IPS-18c (cell line): ENCODE data around the gene TRABD.

Experiments
- H3K4me3 ChIP-seq: 2 replicates; pipeline ENCODE4 v1.7.0; 2013; ENCODE audit warnings: low read depth, mild to moderate bottlenecking, low read length, moderate library complexity; ENCODE audit not compliant: insufficient read depth
- H3K9me3 ChIP-seq: one replicate; pipeline ENCODE4 v1.6.1; 2013; ENCODE audit warnings: mild to moderate bottlenecking, low read length, moderate library complexity; ENCODE audit not compliant: control insufficient read depth, insufficient read depth

The TRABD gene

DNA sequence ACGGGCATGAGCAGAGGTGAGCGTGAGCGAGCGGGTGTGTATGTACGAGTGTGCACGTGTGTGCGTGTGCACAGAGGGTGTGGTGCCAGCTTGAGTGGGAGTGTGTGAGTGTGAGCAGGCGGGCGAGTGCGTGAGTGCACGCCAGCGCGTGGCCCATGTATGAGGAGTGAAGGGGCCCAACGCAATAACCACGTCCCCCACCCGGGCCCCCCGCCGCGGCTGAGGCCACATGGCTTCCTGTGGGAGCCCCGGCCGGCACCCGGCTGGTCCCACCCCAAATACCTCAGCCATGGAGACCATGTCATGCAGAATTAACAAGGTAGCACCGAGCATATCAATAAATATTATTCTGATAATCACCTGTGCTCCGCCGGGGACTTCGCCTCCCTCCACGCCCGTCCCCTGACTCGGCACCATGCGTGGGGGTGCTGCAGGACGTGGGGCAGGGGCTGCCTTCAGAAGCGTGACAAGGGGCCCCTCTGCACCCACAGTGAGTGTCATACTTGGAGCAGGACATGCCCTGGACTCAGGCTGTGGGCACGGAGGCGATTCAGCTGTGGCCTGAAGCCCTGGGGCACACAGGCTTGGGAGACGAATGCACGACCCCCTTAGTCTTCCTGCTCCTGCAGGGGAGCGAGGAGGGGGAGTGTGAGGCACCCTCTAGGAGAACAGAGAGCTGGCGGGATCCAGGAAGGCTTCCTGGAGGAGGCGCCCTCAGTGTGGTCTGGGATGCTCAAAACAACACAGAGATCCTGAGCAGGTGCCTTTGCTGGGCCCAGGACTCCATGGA lies 5.6 kb upstream of the TRABD start:
- Histone ChIP-seq H3K4me3 (no peak overlapping the region), H3K9me3 (no peaks in the 10 kb centered on the region)

DNA sequence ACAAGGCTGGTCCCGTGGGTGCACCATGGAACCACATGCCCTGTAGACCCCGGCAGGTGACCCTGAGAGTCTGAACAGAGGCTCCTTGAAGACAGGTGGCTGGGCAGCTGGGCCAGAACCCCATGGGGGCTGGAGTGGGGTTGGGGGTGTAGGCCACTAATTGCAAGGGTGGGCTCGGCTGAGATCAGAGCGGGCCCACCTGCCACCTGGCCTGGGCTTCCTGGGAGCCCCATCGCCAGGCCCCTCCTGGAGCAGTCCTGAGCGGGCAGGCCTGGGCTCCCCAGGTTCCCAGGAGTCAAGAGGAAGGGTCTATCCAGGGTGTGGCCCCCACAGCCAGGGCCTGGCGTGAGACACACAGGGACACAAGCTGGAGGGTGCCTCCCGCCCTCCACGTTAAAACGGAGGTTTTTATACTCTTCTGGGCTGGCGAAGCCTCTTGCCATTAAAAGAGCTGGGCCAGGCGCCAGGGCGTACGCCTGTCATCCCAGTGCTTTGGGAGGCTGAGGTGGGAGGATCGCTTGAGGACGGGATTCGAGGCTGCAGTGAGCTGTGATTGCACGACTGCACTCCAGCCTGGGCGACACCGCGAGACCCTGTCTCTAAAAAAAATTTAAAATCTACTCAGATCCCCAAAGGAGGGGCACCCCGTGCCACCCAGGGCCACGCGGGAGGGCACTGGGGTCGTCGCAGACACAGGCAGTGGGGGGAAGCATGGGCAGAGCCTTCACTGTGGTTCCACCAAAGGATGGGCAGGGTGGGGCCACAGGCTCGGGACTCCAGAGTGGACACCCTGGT lies 4.8 kb upstream of the TRABD start:
- Histone ChIP-seq H3K4me3 (no peak overlapping the region), H3K9me3 (no peaks in the 10 kb centered on the region)

DNA sequence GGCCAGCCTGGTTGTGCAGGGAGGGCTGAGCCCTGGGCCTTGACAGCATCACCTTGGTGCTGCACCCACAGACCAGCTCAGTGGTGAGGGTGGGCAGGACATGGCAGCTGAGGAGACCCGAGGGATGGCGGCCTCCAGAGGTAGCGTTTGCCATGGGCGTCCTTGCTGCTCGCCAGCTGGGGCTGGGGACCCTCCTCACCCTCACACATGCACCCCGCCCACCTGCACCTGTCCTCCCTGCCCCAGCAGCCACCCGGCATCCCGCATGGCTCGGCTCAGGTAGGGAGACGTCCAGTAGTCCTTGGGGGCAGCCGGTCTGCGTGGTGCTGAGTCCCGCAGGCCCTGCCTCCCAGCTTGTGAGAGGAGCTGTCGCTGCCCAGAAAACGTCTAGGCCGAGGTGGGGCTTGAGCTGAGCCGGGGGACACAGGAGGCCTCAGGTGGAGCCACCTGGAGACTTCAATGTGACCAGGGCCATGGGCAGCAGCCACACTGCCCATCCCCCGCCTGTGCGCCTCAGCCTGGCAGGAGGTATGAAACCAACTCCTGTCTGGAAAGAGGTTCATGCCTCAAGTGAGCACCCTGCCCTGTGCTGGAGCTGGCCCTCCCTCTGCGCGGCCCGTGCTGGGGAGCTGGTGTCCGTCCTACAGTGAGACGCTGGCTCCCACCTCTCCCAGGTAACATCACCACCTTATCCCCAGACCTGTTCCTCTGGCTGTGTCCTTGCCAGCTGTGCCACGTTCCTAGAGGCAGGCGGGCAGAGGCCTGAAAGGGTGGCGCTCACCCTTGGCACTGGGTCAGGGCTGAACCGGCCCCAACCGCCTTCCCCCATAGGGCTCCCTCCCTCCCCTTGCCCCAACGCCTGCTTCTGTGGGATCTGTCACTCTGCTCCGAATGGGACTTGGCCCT lies 3.3 kb upstream of the TRABD start:
- no peak overlapping the region for H3K4me3 ChIP-seq
- no peaks in the 10 kb centered on the region for H3K9me3 ChIP-seq

DNA sequence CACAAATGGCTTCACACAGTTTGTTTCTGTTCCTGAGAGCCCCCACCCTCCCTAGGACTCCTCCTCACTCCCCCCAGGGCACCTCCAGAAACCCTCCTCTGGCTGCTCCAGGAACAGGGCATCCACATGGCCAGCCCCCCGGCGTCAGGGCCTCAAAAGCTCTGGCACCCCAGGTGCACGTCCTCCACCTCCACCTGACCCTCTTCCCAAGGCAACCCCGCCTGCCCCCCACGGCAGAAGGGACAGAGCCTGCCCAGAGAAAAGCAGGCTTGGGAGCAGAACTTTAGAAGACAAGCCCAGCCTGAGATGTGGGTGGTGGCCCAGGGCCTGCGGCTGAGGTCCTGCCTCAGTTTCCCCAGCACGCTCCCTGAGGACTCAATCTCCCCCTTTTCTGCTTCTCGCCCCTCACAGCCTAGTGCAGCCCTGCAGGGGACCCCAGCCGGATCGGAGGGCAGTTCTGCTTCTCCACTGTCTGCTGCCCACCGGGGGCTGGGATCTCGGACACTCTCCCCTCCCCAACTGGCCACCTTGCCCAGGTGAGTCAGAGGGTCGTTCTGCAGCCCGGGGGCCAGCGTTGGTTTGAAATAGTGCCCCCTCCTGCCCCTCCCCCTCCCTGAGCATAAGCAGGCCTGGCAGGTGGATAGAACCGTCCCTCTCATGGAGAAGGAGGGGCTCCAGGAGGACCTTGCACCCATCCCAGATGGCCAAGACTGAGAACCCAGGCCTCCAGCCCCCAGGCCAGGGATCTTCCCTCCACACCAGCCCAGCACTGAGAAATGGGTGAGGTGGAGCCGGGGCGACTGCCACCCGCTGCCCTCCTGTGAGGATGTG lies 2.4 kb upstream of the TRABD start:
- H3K4me3 ChIP-seq: no peak overlapping the region
- no peaks in the 10 kb centered on the region for H3K9me3 ChIP-seq

DNA sequence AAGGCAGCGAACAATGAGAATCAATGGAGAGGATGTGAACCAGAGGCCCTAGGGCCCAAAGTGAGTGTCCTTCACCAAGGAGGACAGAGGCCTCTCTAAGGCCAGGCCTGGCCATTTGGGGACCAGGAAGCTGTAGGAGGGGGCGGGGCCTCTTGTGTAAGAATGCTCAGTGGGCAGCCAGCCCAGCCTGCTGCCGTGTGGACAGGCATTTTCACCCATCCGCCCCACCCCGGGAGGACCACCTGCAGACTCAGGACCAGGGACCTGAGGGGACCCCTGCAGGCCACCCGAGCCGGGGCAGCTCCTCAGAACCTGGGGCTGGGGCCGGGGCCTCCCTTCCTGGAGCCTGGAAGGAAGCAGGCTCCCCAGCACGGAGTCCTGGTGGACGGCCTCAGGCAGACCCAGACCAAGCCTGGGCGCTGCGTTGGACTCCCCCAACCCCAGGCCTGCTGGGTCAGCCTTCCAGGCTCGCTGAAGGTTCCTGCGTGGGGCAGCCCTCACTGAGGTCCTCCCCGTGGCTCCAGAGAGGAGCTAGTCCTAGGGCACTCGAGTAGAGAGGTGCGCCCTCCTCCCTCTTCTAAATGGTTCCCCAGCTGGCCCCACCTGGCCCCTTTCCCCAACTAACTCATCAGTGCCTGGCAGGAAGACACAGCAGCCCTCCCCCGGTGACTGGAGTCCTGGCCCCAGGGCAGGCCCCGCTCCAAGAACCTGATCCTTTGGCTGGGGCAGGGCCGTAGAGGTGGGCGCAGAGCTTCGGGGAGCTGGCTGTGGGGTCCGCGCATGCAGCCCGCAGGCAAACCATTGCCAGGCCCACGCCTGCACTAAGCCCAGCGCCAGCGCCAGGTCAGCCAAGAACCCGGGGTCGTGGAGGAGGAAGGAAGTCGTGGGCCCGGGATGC lies 1.5 kb upstream of the TRABD start:
- no peaks in the 10 kb centered on the region for H3K9me3 ChIP-seq
- H3K4me3 ChIP-seq: no peak overlapping the region

DNA sequence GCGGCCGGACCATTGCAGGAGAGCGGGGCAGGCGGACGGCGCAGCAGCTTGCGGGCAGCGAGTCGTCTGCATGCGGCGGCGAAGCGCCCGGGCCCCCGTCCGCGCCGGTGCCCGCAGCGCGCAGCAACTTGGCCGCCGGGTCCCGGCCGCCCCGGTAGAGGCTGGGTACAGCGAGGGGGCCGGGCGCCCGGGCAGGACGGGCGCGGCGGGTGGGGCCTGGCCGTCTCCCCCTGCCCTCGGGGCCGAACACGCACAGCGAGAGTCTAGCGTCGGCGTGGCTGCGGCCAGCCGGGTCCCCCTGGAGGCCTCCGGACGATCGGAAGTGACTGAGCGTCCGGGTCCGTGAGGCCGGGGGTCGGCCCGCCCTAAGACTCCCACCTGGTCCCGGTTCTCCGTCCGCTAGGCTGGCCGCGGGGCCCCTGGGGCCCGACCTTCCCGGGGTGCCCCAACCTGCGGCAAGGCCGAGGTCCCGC lies 775 bp upstream of the TRABD start:
- H3K4me3 ChIP-seq: peak overlapping the region; percentile 29; the same call in 1 of the 2 replicates
- no peaks in the 10 kb centered on the region for H3K9me3 ChIP-seq

DNA sequence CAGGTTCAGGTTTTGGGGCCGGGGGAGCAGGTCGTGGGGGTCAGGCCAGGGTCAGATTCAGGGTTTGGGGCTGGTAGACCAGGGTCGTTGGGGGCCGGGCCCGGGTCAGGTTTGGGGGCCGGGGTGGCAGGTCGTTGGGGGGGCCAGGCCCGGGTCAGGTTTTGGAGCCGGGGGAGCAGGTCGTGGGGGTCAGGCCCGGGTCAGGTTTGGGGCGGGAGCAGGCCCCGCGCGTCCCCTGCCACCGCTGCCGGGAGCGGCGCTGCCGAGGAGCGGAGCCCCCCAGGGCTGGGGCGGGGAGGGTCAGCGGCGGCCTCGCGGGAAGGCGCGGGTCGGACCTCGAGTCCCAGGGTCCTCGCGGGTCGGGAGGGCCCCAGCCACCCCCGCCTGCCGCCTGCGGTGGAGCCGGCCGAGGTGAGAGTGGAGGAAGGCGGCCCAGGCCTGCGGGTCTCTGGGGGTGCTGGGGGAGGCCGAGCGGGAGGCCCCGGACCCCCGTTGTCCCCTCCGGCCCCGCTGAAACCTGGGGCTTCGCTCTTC lies 535 bp downstream of the TRABD start:
- H3K9me3 ChIP-seq: no peaks in the 10 kb centered on the region
- H3K4me3 ChIP-seq: peak overlapping the region; percentile 66

DNA sequence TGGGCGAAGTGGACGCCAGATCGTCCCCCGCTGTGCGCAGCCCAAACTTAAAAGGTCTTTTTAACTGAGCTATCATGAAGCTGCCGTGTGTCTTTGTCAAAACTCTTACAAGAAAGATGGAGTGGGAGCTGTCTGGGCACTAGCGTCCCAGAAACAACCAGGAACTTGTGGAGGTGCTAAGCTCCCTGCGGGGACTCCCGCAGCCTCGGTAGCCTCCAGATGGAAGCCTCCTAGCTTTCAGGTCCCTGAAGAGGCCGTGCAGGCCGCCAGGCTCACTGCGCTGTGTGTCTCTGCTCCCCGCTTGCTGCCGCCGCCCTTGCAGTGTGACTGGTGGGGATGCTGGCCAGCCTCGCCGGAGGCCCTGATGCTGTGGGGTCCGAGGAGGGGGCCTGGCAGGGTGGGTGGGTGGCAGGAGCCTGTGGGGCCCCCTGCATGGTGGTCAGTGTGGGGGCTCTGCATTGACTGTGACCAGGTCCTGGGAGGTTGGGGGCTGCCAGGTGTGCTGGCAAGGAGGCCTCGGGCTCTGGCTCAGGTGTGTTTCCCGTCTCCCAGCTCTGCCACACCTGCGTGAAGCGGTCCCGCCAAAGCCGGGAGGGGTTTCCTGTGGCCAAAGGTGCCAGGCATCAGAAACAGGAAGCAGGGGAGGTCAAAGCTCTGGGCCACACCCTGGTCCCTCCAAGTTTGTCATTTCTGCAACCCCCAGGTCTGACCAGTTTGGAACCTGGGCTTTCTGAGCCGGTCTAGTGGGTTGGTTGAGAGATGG lies 1.2 kb downstream of the TRABD start:
- Histone ChIP-seq H3K4me3 (peak overlapping the region; percentile 66), H3K9me3 (no peaks in the 10 kb centered on the region)

DNA sequence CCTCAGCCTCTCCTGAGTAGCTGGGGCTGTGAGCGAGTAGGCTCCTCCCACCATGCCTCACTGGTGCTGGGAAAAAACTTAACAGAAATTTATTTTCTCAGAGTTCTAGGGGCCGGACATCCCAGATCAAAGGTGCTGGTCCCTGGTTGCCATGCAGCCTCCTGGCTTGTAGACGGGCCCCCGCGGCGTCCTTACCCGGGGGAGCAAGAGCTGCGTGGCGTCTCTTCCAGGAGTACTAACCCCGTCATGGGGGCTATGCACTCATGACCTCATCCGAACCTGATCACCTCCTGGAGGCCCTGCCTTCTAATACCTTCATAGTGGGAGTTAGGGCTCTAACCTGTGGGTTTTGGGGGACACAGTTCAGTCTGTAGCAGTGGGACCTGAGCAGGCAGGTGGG lies 2.6 kb downstream of the TRABD start:
- no peak overlapping the region for H3K4me3 ChIP-seq
- H3K9me3 ChIP-seq: no peaks in the 10 kb centered on the region

DNA sequence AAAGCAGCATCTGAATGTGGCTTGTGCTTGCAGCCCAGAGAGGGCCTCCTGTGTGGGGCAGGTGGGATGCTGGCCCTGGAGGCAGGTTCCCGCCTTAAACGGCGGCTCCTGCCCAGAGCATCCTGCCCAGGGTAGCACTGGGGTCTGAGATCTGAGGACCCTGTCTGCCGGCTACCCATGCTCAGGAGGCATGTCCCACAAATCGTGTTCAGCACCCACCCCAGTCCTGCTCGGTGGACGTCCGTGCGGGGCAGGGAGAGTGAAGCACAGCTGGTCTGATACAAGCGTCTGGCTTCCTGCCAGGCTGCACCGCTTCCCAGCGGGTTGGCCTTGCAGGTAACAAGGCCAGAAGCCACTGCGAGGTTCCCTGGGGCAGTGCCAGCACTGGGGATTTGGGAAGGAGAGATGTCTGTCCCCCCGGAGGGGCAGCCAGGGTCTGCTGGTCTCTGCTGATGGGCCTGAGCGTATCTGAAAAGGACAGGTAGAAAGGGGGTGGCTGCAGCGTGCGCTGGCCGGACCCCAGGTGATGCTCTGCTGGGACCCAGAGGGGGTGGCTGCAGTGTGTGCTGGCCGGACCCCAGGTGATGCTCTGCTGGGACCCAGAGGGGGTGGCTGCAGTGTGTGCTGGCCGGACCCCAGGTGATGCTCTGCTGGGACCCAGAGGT lies 3.6 kb downstream of the TRABD start:
- H3K4me3 ChIP-seq: no peak overlapping the region

DNA sequence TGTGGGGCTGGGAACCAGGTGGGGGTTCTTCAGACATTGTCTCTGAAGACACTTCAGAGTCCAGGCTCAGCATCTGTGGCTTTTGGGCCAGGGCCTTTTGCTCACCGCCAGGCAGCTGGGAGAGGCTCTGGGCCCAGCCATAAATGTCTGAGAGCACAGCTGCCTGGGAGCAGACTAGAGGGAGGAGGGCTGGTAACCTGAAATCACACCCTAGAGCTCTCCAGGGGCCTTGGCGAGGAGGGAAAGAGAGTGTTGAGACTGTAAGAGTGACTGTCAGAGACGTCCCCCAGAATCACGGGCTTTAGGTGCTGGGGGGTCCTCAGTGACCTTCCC lies 4.1 kb downstream of the TRABD start:
- Histone ChIP-seq H3K4me3 (peak overlapping the region; percentile 49; the same call in 1 of the 2 replicates), H3K9me3 (no peaks in the 10 kb centered on the region)

More for the DNA sequence above, 3.6 kb downstream of the TRABD start:
- no peaks in the 10 kb centered on the region for H3K9me3 ChIP-seq

DNA sequence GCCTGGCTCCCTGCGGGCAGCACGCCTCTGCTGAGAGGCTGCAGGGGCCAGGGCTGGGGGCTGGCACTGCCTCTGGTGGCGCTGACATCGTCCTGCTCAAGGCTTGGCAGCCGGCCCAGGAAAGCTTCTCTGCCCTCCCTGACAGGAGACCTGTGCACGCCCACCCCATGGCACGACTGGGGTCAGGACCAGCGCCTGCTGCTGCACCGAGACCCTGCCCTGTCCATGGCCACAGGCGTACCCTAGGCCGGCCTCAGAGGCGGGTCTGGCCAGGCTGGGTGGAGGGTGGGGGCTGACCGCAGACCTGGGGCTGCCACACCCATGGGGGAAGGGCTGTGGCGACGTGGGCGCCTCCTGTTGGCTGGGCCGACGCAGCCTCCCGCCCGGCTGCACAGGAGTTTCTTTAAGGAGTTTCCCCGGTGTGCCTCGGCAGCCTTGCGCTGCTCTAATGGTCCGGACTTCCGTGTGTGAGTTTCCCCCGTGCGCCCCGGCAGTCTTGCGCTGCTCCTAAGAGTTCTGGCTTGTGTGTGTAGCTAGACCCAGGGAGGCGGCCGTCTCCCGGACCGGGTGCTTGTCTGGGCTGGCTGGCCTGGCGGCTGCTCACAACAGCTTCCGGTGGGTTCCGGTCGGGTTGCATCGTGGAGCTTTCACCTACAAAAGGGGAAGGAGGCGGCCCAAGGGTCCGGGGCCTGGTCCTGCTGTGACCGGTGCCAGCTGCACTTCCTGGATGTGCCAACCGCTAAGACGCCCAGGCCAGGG lies 4.6 kb downstream of the TRABD start:
- peak overlapping the region; percentile 49 for H3K4me3 ChIP-seq

DNA sequence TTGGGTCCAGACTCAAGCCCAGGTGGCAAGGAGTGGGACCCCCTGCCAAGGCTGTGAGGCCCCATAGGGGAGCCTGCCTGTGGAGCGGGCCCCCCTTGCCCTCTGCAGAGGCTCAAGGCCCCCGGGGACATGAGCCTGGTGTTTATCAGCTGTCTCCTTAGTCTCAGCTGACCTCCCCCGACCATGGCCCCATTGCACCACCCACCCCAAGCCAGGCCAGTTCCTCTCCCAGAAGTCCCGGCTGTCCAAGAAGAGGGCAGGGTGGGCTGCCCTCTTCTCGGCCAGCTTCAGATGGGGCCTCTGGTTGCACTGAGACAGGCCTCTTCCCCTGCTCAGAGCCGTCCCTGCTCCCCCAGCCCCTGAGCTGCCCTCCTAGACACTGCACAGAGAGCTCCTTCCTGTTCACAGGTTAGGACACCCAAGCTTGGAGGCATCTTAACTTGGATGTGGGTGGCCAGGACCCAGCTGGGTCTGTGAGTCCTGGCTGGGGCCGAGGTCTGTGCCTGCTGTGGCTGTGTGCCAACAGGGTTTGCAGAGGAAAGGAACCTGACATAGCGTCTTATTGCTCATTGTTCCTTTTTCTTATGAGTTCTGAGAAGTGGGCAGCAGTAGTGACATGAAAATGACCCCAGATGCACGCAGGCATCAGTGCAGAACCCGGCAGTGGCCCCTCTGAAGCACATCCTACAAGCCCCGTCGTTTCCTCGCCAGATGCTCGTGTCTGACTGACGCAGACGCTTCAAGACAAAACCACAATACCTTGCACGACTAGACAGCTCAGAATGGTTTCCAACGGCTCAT lies 5.4 kb downstream of the TRABD start:
- H3K4me3 ChIP-seq: peak overlapping the region; percentile 49
- no peaks in the 10 kb centered on the region for H3K9me3 ChIP-seq

More for the DNA sequence above, 4.6 kb downstream of the TRABD start:
- H3K9me3 ChIP-seq: no peaks in the 10 kb centered on the region
